SW480 (cell line): ENCODE measurements around the gene ROR2.
A peak's percentile ranks its signal among the peaks of the same experiment; 100 is the strongest.
"Not testable (repeated sequence)": the region's sequence is repeated elsewhere in the genome, so short reads cannot be mapped to it uniquely, and the experiment has no call there.

Source experiments
- DNase-seq: peaks from one replicate; pipeline ENCODE4 v3.0.0-alpha.2; 2016; ENCODE audit warnings: low spot score

Gene ROR2

DNA sequence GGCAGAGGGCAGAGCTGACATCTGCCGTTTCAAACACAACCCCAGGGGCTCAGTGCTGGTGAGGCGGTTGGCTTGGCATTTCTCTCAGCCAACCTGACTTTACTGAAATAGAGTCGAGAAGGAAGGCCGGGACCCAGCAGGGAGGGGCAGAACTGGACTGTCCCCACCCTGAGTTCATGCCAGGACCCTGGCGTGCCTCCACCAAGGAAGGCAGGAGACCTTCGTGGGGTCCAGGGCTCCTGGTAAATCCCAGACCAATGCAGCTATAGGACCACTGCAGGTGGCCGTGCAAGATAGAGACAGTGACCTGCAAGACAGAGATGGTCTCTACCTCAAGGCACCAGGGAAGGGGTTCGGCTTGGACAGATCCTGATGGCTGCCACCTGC, 132.9 kb downstream of the ROR2 start:
- DNase-seq, result no peak

DNA sequence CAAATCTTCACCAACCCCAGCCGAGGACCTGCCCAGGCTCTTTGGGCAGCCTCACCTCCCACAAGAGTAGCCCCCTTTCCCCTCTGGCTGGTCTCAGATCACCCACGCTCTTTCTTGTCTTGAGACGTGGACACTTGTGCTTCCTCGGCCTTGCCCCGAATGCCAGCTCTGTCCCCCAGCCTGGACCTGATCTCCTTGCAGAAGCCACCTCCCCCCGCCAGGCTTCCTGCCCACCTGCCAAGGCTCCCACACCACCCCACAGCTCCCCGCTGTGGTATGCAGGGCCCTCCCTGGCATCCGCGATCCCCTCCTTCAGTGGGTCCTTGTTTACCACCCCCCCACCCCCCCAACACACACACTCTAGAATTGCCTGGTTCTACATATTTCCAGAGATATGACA, 133.7 kb downstream of the ROR2 start:
- no peak for DNase-seq

DNA sequence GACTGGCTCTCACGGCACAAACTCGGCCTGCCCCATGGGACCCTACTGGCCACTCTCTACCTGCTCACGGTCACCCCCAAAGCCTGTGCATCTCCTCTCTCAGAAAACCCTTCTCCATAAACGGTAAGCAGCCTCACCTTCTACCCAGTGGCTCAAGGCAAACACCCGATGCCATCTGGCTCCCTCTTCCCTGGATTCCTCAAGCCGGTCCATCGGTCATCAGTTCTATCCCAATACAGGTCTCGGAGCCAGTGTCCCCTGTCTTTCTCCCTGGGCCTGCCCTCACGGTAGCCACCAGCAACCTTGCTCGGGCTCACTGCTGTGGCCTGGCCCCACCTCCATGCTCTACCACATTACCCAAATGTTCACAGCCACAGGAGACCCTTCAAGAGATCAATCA, 134.1 kb downstream of the ROR2 start:
- no peak for DNase-seq

DNA sequence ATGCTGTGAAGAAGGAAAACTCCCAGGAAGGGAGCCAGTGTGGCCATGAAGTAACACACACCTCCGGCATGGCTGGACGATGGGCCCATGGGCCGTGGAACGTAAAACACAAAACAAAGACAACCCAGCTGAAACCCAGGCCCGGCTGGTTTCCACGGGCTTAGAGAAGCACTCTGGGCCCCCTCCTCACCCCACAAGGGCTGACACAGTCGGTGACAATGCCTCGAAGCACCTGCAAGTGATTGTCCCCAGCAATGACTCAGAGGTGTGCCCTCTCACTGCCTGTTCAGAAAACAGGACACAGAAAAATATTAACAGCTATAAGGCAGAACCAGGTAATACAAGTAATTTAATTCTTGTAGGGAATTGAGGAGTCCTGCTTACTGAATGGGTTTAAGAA, 135.3 kb downstream of the ROR2 start:
- DNase-seq, result peak; percentile 18

DNA sequence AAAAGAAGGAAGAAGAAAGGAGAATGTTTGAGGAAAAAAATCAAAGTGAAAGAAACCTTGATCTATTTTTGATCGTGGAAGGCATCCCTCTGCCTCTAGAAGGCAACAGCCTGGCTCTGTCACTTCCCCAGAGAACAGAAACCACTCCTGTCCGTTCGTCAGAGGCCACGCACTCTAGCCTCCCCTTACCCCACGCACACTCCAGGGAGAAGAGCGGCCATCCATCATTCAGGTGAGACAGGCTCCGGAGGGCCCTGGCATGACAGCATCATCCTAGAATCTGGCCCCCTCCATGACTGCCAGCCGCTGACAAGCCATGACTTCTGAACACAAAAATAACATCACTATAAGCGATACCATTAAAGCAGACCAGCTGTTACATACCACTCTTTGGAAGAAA, 135.8 kb downstream of the ROR2 start:
- DNase-seq, result no peak

DNA sequence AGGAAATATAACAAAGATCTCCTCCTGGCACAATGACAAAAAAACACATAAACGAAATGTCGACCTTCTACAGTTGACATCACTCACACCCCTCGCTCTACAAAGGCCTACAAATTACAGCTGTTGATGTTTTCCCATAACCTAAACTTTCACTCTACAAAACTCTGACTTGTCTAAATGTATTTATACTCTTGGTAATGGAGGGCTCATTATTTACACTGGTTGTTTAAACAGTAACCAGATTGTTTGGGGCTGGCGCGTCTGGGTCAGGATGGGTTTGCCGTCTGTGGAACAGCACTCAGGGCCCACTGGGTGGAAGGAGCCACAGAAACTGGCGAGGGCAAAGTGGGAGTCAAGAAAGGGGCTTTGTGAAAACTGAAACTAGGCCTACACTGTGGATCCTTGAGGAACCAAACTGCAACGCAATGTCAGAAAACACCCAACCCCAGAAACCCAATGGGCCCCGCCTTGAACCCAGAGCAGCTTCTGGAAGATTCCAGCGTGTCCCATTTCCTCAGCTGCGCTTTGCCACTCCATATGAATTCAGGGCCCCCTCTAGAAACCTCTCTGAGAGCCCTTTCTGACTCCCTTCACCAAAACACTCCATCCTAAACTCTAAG, 136.7 kb downstream of the ROR2 start:
- DNase-seq, result no peak

DNA sequence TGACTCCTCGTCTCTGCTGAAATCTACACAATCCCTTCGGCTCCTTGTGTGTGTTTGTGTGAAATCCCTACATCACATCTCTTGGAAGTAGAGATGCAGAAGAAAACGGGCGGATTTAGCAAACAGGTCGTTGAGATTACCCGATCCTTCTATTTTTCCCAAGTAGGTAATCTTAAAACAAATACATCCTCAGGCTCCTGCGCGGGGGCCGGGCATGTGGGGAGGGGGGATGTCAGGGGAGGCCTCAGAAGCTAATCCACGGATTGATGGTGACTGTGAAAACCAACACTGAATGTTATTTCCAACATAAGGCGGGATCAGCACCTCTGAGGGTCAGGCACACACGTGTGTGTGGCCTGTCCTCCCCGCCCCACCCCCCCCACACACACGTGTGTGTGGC, 137.8 kb downstream of the ROR2 start:
- no peak for DNase-seq

DNA sequence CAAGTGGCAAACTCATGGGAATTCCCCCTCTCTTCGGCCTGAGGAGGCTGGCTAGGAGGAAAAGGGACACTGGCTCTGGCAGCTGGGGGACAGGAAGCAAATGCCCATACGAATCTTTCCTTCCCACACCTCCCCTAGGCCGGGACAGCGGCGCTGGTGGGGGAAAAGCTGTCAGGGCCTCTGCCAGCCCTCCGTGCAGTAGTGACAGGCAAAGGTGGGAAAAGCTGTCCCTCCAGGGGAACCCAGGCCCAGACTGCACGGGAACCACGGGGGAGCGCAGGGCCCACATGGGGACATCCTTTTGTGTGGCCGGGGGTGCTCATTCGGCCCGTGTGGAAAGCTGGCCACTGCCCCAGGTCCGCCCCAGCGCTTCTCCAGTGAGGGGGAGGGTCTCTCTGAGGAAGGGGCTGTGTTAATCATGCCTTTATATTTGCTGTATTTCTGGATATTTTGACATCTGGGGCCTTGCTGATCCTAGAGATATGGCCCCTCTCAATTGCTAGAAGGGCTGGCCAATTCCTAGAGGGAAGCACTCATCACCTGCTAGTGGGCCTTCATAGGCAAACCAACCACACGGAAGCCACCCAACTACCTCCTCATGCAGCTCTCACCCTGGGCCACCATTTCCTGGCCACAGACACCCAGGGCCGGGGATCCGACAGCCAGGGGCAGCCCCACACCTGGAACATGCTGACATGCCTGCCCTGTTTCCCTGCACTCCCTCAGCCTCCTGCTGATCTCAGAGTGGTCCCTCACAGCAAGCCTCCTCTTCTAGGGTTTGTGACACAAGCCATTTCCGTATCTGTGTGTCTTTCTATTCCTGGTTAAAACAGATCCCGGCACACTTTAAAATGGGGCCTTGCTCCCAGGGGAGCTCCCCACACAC, 138.8 kb downstream of the ROR2 start:
- no peak for DNase-seq

DNA sequence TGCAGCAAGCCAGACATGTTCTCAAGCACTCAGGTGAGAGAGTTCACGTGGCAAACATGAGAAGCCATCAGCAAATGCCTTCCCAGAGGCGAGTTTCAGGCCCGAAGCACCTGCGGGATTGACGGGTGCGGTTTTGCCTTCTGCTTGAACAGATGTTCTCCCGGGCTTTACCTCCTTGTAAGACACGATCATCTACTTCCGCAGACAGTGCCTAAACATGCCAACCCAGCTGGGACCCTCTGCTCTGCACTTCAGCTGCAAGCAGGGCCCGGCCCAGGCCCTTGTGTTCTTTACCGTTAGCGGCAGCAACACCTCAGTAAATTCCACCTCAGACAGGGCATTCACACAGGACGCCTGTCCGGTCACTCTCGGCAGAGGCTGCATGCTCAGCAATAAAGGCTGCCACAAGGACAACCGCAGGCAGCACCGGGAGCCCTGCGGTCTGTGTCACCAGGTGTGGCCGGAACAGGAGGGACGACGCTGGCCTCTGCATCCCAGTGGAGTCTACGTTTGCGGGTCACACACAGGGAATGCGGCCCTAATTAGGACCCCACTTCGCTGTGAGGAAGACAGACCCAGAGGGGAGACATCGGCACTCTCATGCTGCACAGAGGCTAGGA, 139.6 kb downstream of the ROR2 start:
- no peak for DNase-seq

DNA sequence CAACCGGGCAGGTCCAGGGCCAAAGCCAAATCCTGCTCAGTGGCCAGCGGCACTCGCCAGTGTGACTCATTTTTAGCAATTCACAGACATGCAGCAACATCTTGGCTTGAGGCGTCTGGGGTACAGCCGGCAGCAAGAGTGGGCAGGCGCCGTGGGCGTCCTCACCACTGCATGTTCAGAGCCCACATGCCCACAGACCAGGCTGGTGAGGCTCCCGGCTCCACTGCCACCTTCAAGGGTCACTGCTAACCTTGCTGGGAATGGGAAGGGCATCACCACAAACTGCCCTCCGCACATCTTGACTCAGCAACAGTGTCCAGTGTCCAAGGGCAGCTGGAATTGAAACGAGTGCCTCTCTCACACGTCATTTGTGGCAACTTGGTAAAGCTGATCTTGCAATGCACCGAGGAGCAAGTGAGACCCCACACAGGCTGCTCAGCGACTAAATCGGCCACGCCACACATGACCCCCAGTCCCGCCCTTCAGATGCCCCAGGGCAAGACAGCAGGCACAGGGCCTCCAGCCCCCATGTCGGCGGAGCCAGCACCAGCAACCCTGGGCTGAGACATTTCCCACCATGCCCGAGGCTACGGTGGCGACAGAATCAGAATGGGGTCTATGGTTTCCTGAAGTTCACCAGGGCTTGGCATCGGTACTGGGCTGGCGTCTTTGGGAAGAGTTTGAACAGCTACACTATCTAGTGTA, 140.3 kb downstream of the ROR2 start:
- DNase-seq, result no peak

DNA sequence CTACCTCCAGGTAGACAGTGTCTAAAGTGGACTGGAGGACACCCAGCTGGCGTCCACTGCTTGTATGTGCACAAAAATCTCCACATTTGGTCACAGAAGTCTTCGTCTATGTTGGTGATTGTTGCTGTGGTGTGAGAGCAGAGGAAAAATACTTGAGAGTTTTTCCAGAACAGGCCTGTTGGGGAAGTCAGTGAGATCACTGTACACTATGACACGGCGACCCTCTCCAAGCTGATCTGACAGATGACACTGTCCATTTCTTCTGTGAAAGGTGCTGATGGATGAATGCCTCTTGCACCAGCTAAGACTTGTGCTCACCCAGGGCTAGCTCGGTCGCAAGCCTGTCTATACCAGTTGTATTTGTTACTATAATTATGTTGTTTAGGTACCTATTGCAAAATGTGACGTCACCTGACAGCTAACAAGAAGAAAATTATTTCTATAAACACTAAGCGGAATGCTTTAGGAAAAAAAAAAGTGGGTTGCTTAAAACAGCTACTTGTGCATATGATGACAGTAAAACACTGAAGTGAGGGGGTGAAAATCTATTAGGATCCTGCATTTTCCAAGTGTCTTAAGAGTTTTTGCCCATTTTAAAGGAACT, 142.3 kb downstream of the ROR2 start:
- no peak for DNase-seq

DNA sequence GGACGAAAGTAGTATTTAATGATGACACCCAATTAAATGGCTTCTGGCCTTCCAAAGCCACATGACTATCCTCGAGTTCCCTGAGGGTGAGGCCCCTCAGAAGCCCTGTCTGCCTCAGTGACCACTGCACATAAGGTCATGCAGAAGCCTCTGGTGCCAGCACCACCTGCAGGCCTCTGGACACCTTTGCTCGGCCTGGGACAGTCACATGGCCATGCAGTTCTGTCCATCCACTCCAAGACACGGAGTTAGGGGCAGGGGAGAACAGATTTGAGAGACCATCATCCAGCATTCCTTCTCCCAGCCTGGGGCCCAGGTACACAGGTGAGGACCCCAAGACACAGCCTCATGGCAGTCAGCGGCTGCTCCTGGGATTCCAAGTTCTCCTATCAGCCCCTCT, 145.0 kb downstream of the ROR2 start:
- DNase-seq, result no peak

DNA sequence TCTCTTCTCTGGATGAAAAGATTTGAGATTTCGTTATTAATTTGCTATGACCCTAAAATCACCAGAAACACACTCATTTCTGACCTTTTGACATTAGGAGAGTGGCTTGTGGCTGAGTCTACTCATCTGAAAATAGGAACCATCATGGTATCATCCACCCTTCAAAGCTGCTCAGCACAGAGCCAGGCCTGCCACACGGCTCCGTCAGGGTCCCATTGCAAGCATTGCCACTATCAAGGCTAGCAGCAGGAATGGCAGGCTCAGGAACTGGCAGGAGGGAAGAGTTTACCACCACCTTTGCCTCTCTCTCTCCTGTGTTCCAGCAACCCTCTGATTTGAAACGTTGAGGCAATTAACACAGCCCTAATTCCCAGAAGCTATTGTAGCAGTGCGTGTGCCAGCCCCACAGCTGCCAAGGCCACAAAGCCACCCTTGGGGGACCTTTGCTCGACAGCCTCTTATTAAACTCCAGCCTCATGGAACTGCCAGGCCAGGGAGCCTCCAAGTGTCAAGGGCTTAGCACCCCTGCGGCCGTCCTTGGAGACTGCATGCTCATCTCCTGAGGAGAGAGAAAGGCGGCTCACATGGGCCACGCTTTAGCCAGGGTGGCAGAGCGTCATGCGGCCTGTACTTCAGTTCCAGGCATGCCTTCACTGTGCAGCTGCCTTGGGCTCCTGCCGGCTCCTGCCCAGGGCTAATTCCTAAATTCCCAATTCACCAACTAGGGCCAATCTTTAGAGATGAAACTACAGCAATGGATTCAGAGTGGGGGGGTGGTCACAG, 145.9 kb downstream of the ROR2 start:
- DNase-seq, result no peak

DNA sequence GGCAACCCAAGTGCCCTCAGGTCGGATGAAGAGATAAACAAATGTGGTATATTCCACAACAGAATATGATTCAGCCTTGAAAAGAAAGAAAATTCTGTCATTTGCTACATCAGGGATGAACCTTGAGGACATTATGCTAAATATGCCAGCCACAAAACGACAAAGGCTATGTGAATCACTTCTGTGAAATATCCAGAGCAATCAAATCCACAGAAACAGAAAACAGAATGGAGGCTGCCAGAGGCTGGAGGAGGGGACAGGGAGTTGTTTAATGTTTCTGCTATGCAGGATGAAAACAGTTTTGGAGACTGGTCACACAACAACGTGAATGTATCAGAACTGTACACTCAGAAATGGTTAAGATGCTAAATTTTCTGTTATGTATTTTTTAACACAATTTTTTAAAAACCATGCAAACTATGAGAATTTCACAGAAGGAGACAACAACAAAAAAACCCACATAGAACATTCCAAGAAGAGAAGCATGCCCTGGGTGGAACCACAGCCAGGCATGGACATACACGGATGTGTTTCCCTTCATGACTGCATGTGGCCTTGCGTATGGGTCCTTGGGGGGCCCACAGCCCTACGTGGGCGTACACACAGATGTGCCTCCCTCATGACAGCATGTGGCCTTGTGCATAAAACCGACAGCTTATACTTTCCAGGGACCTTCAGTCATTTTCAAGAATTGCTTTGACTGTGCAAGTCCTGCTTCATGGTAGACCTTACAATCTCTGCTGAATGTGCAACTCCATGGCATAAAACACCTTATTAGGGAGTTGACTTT, 146.7 kb downstream of the ROR2 start:
- no peak for DNase-seq

DNA sequence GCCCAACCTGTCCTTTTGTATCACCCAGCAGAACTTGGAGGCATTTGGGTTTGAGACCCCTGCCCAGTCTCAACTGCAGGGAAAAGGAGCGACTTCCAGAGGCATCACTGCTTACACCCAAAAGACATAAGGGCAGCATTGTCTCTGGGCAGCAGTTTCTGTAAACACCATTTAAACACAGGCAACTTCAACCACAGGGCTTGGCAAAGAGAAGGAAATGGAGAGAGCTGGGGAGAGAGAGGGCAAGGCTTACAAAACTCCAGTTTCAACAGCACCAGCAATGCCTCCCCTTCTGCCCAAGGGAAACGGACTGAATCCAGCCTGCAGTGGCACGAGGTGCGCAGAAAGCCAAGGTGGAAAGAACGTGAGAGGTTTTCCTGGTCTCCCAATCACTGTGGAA, 147.6 kb downstream of the ROR2 start:
- DNase-seq, result no peak

DNA sequence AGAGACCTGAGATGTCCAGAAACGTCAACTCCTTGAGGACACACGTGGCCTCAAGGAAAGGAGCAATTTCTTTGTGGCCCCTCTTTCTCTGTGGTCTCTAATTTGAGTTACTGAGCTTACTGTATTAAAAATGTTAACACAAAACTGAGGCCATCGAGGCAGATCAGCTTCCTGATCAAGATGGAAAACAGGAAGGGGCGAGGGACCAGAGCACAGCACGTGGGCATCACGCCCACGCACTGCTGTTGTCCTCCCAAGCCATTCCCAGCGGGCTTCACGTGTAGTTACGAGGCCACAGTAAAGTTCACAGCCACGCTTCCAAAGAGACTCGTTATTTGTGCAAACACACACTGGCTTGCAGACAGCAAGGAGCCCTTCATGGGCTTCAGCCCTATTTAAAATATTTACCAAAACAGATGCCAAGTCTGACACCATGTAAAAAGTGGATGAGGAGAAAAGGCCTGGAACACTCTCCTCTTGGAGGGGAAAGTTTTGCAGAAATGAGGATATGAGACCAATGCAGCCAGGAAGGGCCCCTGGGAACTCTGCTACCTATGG, 149.5 kb downstream of the ROR2 start:
- DNase-seq, result no peak

DNA sequence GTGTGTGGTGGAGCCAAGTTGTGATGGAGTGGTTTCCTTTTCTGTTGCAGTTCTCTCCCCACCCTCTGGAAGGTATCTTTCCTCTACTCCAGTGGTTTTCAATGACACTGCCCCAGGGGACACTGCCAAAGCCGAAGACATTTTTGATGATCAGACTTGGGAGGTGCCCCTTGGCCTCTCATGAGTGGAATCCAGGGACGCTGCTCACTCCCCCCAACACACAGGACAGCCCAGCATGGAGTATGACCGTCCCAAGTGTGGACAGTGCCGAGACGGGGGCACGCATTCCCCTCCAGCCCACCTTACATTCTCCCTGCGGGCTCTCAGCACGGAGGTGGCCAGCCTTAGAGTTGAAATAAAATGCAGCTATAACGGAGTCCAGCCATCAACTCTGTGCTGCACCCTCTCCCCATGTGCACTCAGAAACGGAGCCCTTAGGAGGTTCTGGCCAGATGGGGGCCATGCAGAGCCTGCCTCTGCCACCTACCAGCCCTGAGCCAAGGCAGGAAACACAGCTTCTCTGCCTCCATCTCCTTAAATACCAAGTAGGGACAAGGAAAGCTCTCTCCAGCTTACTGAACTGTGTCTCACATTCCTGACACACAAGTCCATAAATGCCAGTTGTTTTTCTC, 150.8 kb downstream of the ROR2 start:
- no peak for DNase-seq

DNA sequence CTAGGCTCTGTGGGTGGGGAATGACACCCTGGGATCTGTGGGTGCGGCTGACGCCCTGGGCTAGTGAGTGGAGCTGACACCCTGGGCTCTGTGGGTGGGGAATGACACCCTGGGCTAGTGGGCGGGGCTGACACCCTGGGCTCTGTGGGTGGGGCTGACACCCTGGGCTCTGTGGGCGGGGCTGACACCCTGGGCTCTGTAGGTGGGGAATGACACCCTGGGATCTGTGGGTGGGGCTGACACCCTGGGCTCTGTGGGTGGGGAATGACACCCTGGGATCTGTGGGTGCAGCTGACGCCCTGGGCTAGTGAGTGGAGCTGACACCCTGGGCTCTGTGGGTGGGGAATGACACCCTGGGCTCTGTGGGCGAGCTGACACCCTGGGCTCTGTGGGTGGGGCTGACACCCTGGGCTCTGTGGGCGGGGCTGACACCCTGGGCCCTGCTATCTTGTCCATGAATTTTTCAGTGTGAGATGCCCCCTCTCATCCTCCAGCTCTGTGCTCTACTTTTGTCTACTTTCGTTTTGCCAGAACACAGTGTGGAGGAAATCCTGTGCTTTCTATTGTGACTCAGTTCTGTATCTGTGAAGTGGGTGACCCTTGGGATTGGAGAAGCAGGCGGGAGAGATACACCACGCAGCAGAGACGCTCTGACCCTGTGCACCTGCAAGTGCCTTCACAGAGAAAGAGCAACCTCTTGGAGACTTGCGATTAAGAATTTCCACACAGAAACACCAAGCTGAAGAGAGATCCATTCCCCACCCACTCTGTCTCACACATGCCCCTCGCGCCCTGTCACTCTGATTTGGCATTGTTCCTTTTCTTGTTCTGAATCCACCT, 151.5 kb downstream of the ROR2 start:
- not testable (repeated sequence) for DNase-seq

DNA sequence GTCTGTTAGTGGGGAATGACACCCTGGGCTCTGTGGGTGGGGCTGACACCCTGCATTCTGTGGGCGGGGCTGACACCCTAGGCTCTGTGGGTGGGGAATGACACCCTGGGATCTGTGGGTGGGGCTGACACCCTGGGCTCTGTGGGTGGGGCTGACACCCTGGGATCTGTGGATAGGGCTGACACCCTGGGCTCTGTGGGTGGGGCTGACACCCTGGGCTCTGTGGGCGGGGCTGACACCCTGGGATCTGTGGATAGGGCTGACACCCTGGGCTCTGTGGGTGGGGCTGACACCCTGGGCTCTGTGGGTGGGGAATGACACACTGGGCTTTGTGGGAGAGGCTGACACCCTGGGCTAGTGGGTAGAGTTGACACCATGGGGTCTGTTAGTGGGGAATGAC, 152.5 kb downstream of the ROR2 start:
- not testable (repeated sequence) for DNase-seq
